Caki2 (cell line): ENCODE measurements around the gene CYRIA. TPM values are rescaled to one million over a fixed set of nuclear protein-coding genes. Genes with fewer than 3 reads are reported as not detected.

Source experiments
- DNase-seq: peaks from one replicate; pipeline ENCODE4 v3.0.0-alpha.2; 2015; ENCODE audit warnings: low read depth
- in situ Hi-C: cut with HindIII; loops from 2 replicates; pipeline ENCODE4 v1.10.0; 2016; ENCODE audit warnings: low sequenced_read_pairs, low pct_unique_long_range_greater_than_20kb, mixed read lengths
- total RNA-seq: library from RNA; depleted of rRNA; stranded (reverse); fragments of >200 nt; shearing (Covaris generic); gene quantifications from 2 replicates; pipeline ENCODE4 v1.2.3, GENCODE V29; 2014; ENCODE audit warnings: low replicate concordance; rRNA removed

The CYRIA gene
- total RNA-seq: 10.7 TPM in 2 replicates

DNA sequence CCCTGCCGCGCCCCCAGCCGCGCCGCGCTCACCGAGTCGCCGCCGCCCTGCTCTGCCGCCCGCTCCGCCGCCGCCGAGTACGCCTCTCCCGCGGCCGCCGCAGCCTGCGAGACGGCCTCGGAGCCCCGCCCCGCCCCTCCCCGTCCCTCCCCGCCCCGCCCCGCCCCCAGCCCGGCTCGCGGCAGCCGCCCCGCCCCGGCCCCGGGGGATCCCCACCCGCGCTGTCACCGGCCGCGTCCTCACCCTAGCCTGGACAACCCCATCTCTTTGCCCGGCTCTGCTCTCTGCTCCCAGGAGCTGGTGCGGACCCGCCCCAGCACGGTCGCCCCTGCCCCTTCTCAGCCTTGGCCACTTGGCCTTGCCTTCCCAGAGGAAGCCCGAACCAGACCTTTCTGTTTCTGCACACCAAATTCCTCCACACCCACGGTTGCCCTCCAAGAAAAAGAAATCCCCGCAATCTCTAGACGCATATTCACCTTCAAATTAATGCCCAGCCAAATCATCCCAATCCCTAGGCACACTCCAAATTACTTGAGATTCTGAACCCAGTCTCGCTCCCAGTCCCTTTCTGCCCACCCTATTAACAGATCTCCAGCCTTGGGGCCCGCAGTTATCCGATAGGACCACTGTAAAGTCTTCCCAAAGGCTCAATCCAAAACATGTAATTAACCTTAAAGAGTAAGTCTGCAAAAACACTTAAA, at the start of gene CYRIA:
CYRIA (minus strand) TSS at position 87 of the 701 bp plus-strand sequence. CDS start 77,715 bp downstream, outside the sequence.
- in situ Hi-C loops: no loop called here
- no peak for DNase-seq

DNA sequence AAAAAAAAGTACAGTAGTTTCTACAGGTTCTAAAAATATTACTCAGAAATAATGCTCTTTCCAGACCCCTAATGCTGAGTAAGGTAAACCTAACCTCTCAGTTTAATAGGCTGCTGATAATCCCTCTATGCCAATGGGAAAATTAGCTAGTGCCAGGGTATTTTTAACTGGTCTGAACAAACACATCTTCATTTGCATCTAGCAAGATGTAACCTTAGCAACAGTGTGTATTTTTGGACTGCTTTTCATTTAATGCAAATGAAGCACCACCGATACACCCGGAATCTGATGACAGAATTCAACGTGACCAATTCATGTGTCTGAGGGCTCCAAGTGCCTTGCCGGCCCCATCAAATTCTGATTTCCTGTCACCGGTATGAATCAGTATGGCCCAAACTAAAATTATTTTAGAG, 47.4 kb upstream of the CYRIA start:
- DNase-seq: no peak
- in situ Hi-C loops: no loop called here

DNA sequence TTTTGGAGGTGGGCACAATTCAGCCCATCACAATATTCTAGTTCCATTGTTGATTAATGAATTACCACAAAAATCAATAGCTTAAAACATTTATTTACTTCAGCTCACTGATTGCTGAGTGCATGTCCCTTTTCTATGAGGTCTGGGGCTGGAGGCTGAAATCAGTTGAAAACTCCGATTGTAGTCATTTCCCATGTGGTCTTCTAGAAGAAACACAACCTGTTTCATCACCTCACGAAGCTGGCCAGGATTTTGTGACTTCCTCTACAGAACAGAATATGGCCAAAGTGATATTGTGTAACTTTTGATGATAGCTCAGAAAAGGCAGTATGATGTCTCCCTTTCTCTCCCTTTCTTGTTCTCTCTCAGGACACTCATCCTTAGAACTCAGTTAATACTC, 44.1 kb upstream of the CYRIA start:
- DNase-seq: no peak
- in situ Hi-C loops: no loop called here

DNA sequence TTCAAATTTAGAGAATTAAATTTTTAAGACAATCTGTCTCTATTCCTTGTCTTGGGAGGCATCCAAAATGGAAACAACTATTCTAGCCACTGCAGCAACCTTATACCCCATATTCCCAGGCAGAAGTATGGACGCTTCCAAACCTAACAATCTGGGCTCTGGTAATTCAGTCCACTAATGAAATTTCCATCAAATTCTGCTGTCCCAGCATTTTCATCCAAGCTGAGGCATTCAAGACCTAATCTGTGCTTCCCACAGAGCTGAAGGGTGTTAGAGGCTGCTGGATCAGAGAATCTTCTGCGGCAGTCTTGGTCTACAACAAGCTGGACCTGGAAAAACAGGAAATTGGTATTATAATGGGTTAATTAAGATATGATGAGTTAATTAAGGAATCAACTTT, 42.5 kb upstream of the CYRIA start:
- in situ Hi-C loops: no loop called here
- no peak for DNase-seq

DNA sequence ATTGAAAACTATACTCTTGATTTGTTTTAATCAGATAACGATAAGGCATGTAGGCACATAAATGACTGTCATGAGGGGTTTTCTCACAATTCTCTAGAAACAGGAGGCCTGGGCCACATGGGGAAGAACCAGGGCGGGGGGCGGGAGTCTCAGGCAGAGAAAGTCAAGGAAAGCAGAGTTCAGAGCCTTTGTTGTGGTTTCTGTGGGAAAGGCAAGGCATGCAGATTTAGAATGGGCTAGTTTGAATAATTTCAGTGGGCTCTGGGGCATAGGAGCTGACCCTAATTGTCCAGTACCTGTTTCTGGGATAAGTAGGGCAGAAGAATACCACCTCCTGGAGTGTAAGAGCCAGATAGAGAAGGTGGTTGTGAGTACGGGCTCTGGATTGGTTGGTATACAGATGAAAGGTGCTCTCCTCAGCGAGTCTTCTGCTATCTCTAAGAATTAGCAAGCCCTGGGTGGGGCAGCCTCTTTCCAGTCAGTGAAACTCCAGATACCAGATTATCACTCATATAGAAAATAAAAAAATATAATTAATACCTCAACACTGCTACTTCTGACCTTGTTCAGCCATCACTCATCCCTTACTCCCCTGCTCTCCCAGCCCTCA, 41.5 kb upstream of the CYRIA start:
- in situ Hi-C loops: no loop called here
- no peak for DNase-seq

DNA sequence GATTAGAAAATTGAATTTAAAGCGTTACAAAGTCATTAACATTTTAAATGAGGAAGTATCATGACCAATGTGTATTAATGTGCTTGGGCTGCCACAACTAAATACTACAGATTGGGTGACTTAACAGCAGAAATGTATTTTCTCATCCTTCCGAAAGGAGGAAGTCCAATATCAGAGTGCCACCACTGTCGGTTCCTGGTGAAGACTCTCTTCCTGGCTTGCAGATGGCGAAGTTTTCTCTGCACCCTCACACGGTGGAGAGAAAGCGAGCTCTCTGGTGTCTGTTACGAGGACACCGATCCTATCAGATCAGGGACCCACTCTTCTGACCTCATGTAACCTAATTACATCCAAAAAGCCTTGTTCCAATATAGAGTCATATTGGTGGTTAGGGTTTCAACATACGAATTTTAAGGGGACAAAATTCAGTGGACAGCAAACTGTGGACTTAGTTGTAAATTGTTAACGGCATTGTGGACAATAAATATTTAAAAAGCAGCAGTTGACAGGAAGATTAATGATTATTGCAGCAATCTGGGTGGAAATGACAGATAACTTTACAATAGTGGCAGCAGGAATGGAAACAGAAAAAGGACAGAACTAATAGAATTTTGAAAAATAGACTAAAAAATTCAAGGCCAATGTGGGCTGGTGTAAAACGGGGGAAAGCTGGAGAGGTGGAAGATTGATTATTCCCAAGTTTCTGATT, 35.1 kb upstream of the CYRIA start:
- in situ Hi-C loops: no loop called here
- no peak for DNase-seq

DNA sequence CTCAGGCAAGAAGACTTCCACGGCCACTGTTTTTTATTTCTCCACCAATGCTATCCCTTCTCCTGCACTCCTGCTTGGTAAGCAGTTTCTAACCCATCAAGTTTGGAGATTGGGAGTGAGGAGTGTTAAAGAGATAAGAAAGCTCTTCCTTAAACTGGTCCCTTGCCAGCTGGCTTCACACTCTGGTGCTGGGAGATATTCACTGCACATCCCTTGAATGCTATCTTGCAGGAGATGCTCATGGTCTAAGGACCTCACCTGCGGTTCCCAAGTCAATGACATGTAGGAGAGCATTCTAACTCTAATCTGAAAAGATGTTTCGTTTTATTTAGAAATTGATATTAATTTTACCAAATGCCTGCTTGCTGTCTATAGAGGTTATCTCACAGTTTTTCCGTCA, 28.2 kb upstream of the CYRIA start:
- in situ Hi-C loops: no loop called here
- no peak for DNase-seq

DNA sequence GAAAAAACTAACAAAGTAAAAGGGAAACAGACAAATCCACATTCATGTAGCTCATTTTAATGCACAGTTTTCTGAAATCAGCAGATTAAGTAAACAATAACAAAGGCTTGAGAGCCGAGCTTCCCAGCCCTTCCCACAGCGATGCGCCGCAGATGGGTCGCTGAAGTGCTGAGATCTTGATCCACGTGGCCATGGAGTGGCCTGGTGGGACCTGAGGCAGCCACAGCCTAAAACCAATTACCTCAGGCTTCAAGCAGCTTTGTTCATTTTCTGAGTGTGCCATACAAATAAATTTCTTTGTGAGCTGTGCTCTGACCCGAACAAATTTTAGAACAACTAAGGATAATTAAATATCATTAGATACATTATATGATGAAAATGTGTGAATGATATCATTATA, 25.6 kb upstream of the CYRIA start:
- no peak for DNase-seq
- in situ Hi-C loops: no loop called here

DNA sequence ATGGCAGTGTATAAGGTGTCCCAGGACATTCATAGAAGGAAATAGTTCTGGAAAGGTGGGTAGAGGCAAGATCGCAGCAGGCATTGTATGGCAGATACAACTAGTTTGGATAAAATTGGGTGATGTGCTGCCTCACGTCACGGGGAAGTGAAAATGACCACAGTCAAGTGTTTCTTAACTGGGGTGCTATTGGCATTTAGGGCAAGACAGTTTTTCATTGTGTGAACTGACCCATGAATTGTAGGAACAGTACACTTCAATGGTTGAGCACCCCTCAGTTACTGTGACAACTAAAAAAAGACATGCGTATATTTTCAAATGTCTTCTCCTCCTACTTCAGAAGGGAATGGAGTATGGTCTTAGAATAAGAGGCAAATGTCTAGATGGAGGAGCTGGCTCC, 22.3 kb upstream of the CYRIA start:
- in situ Hi-C loops: no loop called here
- DNase-seq: no peak

DNA sequence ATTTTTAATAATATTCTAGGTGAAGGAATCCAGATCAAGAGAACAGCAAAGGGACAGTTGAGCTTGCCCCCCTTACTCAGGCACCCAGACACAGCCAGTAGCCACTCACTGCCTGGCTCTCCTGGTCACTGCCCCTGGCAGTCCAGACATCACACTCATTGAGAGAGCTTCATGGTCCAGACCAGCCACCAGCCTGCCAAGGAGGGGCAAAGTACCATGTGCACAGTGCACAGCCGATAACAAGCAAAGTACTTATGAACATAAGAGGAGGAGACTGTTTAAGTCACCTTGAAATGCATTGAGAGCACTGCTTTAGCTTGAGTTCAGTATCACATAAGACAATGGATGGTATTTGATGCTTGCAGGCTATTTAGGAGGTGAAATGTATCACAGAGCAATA, 21.6 kb upstream of the CYRIA start:
- no peak for DNase-seq
- in situ Hi-C loops: no loop called here

DNA sequence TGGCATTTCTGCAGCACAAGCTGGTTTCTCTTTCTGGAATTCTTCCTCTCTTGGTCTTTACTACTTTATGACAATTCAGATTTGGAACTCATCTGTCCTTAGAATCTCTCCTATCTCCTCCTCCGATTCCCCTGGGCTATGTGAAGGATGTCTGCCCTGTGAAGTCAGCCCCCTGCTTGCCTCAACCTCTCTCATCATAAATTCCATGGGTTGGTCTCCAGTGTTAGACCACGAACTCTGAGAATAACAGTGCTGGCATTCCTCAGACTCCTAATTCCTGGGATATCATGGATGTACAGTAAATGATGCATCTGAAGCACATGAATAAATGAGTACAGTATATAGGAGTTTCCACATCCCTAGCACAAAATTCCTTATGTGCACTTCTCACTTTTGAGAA, 21.0 kb upstream of the CYRIA start:
- no peak for DNase-seq
- in situ Hi-C loops: no loop called here

DNA sequence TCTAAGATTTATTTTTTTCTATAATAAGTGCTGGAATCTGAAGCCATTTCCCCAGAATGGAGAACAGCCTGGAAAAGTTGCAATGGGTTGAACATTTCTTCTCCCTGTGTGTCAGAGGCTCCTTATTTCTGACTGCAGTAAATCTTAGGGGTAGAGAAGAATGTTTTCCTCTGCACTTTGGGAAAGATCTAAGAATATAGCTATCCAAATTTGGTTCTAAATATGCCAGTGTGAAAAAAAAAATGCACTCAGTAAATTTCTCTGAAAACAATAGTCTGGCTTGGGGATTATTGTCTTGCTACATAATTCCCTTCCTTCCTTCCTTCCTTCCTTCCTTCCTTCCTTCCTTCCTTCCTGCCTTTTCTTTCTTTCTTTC, 19.7 kb upstream of the CYRIA start:
- no peak for DNase-seq
- in situ Hi-C loops: no loop called here

DNA sequence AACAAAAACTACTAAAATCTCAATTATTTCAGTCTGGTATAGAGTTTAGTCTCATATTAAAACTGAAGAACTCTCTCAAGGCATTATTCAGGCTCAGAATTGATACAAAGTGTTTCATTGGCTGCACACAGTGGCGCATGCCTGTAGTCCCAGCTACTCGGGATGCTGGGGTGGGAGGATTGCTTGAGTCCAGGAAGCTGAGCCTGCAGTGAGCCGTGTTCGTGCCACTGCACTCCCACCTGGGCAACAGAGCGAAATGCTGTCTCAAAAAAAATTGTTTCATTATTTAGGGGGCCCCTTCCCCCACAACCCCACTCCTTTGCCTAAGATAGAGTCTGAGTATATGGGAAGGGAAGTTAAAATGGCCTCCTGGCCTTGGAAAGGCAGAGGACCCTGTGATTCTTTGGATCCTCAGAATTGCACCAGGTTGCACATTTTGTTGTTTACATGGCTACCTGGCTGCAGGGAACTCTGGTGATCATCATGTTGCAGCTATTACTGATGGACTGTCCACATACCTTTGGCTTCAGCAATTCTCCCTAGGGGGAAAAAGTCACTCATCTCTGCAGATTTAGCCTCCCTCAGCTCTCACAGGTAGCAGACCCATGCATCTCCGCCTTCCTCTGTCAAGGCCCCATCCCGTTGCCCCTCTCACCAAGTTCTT, 19.2 kb upstream of the CYRIA start:
- in situ Hi-C loops: no loop called here
- DNase-seq: no peak

DNA sequence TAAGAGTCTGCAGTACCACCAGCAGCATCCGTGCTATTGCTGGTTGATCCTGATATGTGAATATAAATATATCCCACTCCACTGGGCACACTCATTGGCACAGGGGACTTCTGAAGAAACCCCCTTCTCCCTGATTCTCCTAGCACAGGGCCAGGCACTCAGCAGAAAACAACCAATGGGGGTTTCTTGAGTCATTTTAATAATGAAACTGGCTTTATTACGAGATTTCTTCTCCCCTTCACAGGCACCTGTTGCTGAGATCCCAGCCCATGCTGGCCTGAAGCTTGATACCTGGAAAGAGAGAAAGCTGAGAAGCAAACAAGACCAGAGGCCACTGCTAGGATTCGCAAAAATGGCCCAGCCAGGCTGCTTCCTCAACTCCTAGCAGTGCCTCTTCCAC, 17.9 kb upstream of the CYRIA start:
- in situ Hi-C loops: no loop called here
- DNase-seq: no peak

DNA sequence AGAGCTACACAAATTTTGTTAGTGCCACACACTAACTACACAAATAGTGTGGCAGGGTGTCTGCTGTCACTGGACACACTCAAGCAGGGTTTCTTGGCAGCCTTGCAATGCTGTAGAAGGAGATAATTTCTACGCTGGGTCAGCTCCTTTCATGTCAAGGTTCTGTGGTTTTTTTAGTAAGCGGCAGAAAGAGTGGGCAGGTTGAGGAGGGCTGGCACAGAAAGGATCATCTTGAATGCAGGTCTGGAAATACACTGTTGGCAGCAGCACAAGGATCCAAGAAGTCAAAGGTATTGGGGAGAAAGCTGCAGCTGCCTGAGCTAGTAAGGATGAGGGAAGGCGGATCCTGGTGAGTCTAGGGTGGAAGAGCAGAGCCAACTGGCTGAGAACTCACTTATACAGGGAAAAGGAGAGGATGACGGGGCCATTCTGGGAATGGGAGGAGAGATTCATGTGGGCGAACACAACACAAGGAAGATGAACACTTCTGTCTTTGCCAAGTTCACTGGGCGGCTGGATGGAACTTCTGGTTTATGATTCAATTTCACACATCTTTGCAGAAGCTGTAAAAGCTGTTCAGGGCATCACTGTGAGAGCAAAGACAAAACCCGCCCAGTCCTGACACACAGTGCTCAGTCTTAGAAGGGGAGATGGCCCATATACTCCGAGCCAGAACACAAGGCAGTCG, 16.9 kb upstream of the CYRIA start:
- DNase-seq: no peak
- in situ Hi-C loops: no loop called here

DNA sequence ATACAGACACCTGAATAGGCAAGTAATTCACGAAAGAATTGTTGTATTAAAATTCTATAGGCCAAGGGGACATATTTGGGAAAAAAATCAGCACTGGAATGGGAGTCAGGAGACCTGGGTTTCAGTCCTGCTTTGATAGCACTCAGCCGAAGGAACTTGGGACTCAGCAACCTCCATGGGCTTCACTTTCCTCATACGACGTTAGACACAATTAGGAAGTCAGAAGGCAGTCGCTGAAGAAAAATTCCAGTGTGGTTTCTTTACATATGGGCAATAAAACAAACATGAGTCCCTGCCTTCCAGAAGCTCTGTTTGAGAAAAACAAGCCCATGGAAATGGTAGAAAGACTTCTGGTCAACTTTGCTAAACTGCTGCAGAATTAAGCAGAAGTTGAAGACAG, 15.1 kb upstream of the CYRIA start:
- in situ Hi-C loops: no loop called here
- DNase-seq: no peak

DNA sequence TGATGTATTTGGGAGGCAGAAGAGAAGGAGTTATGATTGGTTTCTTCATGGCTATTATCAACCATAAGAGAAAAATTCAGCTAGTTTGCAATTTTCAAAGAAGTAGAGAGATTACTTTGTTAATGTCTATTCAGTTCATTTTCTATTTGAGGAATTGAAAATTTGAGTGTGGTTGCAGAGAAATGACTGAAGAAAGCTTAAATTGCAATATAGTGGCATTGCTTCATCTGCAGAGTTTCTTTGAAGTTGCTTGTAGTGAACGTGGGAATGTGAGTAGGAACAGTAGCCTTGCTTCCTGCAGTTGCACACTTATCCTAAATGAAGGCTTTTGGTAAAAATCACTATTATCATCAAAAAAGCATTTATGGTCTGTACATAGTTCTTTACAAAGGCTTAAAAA, 14.7 kb upstream of the CYRIA start:
- no peak for DNase-seq
- in situ Hi-C loops: no loop called here

DNA sequence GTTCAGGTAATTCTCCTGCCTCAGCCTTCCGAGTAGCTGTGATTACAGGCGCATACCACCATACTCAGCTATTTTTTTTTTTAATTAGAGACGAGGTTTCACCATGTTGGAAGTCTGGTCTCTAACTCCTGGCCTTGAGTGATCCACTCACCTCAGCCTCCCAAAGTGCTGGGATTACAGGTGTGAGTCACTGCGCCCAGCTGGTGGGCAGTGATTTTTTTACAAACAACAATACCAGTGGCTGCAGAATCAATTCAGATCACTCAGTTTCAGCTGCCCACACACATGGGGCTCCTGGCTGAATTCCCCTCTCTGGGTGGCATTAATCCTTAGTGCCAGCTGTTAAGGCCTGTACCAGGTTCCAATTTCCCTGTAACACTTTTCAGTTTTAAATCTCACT, 13.3 kb upstream of the CYRIA start:
- in situ Hi-C loops: no loop called here
- no peak for DNase-seq

DNA sequence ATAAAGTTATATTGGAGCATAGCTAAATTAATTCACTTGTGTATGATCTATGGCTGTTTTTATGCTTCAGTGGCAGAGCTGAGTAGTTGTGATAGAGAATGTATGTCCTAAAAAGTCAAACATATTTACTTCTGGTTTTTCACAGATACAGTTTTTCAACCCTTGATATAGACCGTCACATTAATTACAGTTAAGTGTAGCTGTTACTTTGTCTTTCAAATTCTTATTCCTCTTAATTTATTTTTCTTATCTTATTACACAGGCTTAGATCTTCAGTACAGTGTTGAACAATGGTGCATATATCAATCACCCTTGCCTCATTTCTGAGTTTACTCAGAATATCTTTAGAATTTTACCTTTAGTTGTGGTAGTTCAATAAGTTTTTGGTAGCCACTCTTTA, 12.2 kb upstream of the CYRIA start:
- in situ Hi-C loops: no loop called here
- no peak for DNase-seq
